Stimulated activated CD8-positive, alpha-beta memory T cell treated with anti-CD3 and anti-CD28 coated beads, Interleukin-7, amount 100 ng/mL, for 4 hours (primary cell): Measurements from ENCODE around the gene LRRC4.
A peak's percentile ranks its signal among the peaks of the same experiment; 100 is the strongest.

Source experiments
- DNase-seq, 2 donors: peaks; one replicate each; pipeline ENCODE4 v3.0.0-alpha.2; 2020; ENCODE audit warnings: low read depth in 2 of 2

Gene LRRC4

DNA sequence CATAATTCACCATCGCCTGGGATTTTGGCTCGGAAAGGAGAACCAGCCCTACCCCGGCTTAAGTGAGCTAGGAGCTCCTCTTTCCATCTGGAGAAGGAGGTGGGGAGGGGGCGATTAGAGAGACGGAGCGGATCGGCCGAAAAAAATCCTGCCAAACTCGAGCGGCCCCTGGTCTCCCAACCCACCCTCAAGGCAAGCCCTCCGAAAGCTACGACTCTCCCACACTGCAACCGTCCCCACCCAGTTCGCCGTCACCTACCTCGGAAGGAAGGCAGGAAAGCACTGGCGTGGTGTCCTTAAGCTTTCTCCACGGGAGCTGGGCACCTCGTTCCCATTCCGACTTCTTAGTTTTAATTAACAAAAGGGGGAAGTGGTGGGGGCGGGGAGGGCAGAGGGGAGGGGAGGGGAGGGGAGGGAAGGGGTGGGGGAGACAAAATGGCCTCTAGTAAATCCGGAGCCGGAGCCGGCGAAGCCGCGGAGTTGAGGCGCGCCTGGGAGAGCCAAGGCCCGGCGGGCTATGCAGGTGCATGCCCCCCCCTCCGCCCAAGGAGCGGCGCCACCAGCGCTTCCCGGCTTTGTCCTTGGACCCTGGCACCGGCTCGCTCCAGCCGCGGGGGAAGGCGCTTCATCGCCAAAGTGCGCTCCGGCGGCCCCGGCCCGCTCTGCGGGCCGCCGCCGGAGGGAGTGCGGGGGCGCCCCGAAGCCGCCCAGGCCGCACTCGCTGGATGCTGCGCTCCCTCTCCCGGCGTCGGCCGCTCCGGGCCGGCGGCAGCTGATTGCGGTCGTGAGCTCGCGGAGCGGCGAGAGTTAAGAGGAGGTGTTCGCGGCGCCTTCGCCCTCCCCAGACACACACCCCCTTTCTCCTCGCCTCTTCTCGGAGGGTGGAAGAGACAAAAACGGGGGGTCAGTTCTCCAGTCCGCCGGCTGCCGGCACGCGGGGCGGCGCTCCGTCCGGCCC, at the start of gene LRRC4:
TSS of gene LRRC4 (minus strand) at position 784 of the 958 bp plus-strand sequence. CDS start 797 bp downstream, outside the sequence.
- DNase-seq = peak in 1 of 2 donors; percentile 6

DNA sequence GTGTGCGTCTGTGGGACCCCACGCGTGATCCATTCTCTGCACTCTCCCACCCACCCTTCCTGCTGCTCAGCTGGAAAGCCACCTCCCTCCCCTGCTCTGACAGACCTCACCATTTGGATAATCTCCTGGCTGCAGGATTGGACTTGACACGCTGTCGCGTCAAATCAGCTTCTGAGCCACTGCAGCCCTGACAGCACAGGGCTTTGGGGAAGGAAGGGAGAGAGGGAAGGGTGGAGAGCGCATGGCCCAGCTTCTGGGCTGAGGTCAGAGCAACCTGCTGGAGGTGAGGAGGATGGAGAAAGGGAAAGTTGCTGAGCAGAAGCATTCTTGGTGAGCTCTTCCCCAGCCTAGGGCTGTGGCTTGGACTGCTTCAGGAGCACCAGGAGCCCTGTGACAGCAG, 48.9 kb upstream of the LRRC4 start:
- no peak for DNase-seq

GRCh38 chr7:128078309-128078708, 47.1 kb upstream of the LRRC4 start:
- no peak for DNase-seq

GRCh38 chr7:128076796-128077271, 45.6 kb upstream of the LRRC4 start:
- DNase-seq = no peak

GRCh38 chr7:128076196-128076795, 45.1 kb upstream of the LRRC4 start:
- no peak for DNase-seq

GRCh38 chr7:128075242-128076095, 44.2 kb upstream of the LRRC4 start:
- no peak for DNase-seq

- DNase-seq = no peak
Observed at GRCh38 chr7:128074736-128075135, 43.5 kb upstream of the LRRC4 start.

DNA sequence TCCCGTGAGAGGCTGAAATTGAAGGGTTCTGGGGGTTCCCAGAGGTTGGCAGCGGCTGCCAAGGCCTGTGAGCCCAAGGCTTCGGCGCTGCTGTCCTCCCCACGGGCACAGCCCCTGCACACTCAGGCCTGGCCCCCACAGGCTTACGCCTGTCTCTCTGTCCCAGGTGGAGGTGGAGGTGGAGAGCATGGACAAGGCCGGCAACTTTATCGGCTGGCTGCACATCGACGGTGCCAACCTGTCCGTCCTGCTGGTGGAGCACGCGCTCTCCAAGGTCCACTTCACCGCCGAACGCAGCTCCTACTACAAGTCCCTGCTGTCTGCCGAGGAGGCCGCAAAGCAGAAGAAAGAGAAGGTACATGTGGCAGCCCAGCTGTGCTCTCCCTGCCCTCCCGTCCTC, 43.1 kb upstream of the LRRC4 start:
- no peak for DNase-seq

- no peak for DNase-seq
Observed at GRCh38 chr7:128073671-128074310, 42.6 kb upstream of the LRRC4 start.

DNA sequence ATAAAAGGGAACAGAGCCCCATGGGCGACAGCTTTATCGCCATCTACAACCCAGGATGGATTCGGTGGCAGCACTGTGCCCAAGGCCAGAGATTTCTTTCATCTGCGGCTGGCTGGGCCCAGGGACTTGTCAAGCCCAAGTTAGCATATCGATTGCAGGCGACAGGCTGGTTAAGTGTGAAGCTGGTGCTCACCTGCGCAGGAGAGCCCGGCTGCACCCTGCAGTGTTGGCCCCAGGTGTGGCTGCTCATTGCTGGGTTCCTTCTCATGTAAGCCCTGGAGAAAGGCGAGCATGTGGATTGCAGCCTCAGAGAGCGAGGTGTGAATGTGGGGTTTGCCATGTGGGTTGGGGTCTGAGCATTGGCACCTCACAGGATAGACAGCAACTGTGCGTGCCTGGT, 40.6 kb upstream of the LRRC4 start:
- DNase-seq = no peak

GRCh38 chr7:128071376-128071775, 40.1 kb upstream of the LRRC4 start:
- DNase-seq = no peak

GRCh38 chr7:128069373-128070364, 38.4 kb upstream of the LRRC4 start:
- no peak for DNase-seq

GRCh38 chr7:128068785-128069184, 37.5 kb upstream of the LRRC4 start:
- no peak for DNase-seq

- DNase-seq = no peak
Observed at GRCh38 chr7:128067983-128068382, 36.7 kb upstream of the LRRC4 start.

DNA sequence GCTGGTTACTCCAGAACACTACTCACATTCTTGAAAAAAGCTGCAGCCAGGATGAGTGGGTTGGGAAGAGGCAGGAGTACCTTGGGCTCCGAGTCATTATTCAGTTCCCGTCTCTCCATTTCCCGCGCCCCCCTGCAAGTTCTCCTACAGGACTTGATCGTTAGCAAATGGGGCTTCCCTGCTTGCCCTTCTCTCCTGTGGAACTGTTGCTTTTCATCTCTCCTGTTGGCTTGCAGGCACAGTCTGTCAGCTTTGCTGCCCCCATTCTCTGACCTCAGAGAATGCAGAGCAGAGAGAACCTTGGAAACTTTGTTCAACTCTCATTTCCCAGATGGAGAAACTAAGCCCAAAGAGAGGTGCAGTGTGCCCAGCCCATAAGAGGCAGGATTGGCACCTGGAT, 35.6 kb upstream of the LRRC4 start:
- no peak for DNase-seq

DNA sequence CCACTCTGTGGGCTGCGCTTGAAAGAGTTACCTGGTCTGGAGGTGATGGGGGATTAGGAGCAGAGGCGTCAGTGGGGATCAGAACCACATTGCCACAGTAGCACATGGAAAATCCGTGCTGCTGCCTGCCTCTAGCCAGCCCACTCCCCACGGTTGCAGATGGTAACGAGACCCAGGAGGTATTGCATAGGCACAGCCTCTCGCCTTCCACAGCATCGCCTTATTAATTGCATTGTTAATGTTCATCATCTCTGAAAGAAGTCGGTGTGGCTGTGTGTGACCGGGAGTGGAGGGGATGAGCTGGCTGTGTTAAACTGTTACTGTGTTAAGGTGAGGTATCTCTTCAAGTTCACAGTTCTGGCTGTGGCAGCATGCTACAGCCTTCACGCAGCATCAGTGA, 35.2 kb upstream of the LRRC4 start:
- DNase-seq = no peak

DNA sequence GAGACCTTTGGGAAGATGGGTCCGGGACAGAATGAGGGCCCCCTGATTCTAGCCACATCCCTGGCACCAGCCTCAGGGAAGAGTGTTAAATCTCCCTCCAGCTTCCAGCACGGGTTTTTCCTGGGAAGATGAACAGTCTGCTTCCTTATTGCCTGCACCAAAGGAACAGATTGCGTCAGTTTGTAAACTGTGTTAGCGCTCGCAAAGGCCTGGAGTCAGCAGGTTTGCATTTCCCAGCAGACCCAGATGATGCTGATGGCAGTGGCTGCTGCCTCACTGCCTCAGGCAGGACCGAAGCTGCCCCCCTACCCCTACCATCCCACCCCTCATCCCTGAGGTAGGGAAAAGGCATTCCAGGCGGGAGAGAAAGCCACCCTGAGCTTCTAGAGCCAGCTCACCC, 34.6 kb upstream of the LRRC4 start:
- DNase-seq = no peak

- DNase-seq = no peak
Observed at GRCh38 chr7:128063088-128063487, 31.9 kb upstream of the LRRC4 start.

GRCh38 chr7:128060018-128060417, 28.8 kb upstream of the LRRC4 start:
- no peak for DNase-seq
